Bronchial epithelial cell (primary cell): Measurements from ENCODE around the gene MGME1. TPM values are rescaled to one million over a fixed set of nuclear protein-coding genes. Genes with fewer than 3 reads are reported as not detected.
A peak's percentile ranks its signal among the peaks of the same experiment; 100 is the strongest.

ENCODE experiments used
- DNase-seq: peaks from one replicate; pipeline ENCODE4 v3.0.0-alpha.2; 2010; ENCODE audit warnings: low read depth
- FAIRE-seq: peaks from 2 replicates; lab custom pipeline; 2011; peaks lifted over from hg19 to GRCh38; lab: Jason Lieb, UNC
- H3K27me3 ChIP-seq: 2 replicates; pipeline ENCODE4 v1.5.1; 2011; ENCODE audit warnings: low read length; ENCODE audit not compliant: control insufficient read depth, insufficient read depth
- H3K36me3 ChIP-seq: 2 replicates; pipeline ENCODE4 v1.5.1; 2011; ENCODE audit warnings: low read length; ENCODE audit not compliant: control insufficient read depth, insufficient read depth
- H3K4me3 ChIP-seq: 2 replicates; pipeline ENCODE4 v1.5.1; 2011; ENCODE audit warnings: mild to moderate bottlenecking, low read depth, low read length, control low read depth
- CTCF ChIP-seq: IDR thresholded peaks from 2 replicates; pipeline ENCODE4 v1.5.1; 2011; ENCODE audit warnings: mild to moderate bottlenecking, moderate library complexity, low read length, control low read depth, inconsistent platforms; ENCODE audit not compliant: insufficient read depth, severe bottlenecking
- total RNA-seq: library from RNA; depleted of rRNA; stranded (reverse); fragments of >200 nt; gene quantifications from 2 replicates; pipeline ENCODE4 v1.2.1, GENCODE V29; 2014

The MGME1 gene
- total RNA-seq, 1 donor from 2014 or later, result 10.3 TPM

- Histone ChIP-seq H3K27me3 (no peaks in the 10 kb centered on the region), H3K36me3 (no peaks in the 10 kb centered on the region), H3K4me3 (peak overlapping the region; percentile 93)
- FAIRE-seq (no peak), DNase-seq (no peak)
- TF ChIP-seq CTCF, result no peak
Measured at GRCh38 chr20:17969884-17970409, 1.1 kb downstream of the MGME1 start.

- Histone ChIP-seq H3K4me3 (peak overlapping the region; percentile 93), H3K27me3 (no peaks in the 10 kb centered on the region), H3K36me3 (peaks cover 4% of the 10 kb centered on the region)
- no peak for DNase-seq
- TF ChIP-seq CTCF, result no peak
- no peak for FAIRE-seq
Measured at GRCh38 chr20:17971300-17972013, 2.6 kb downstream of the MGME1 start.

- no peak for TF ChIP-seq CTCF
- FAIRE-seq (no peak), DNase-seq (no peak)
- Histone ChIP-seq H3K27me3 (no peaks in the 10 kb centered on the region), H3K4me3 (peak overlapping the region; percentile 18), H3K36me3 (peaks cover 4% of the 10 kb centered on the region)
Measured at GRCh38 chr20:17972121-17972520, 3.3 kb downstream of the MGME1 start.

GRCh38 chr20:17976305-17976704, 7.5 kb downstream of the MGME1 start:
- Histone ChIP-seq H3K36me3 (peaks cover 4% of the 10 kb centered on the region), H3K27me3 (no peaks in the 10 kb centered on the region), H3K4me3 (no peak overlapping the region)
- DNase-seq, result no peak
- no peak for TF ChIP-seq CTCF
- FAIRE-seq, result no peak

GRCh38 chr20:17985388-17986018, 16.7 kb downstream of the MGME1 start:
- peak; percentile 42 for DNase-seq
- H3K4me3 ChIP-seq, result no peak overlapping the region
- H3K36me3 ChIP-seq, result peaks cover 1% of the 10 kb centered on the region
- H3K27me3 ChIP-seq, result no peaks in the 10 kb centered on the region
- FAIRE-seq, result no peak
- TF ChIP-seq CTCF, result no peak
